GM18505 (cell line): ENCODE results near the gene B3GAT2.
A peak's percentile ranks its signal among the peaks of the same experiment; 100 is the strongest.

ENCODE experiments used
- ATAC-seq: cut with Tn5 transposase; IDR thresholded peaks from one replicate; pipeline ENCODE4 v1.9.1; 2021; ENCODE audit not compliant: unreplicated experiment
- POLR2A ChIP-seq: IDR thresholded peaks from 4 replicates; pipeline ENCODE4 v1.6.1; 2011; ENCODE audit warnings: borderline replicate concordance; ENCODE audit not compliant: insufficient read depth, insufficient read length; ENCODE audit errors: extremely low read depth

B3GAT2 gene, protein sequence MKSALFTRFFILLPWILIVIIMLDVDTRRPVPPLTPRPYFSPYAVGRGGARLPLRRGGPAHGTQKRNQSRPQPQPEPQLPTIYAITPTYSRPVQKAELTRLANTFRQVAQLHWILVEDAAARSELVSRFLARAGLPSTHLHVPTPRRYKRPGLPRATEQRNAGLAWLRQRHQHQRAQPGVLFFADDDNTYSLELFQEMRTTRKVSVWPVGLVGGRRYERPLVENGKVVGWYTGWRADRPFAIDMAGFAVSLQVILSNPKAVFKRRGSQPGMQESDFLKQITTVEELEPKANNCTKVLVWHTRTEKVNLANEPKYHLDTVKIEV

DNA sequence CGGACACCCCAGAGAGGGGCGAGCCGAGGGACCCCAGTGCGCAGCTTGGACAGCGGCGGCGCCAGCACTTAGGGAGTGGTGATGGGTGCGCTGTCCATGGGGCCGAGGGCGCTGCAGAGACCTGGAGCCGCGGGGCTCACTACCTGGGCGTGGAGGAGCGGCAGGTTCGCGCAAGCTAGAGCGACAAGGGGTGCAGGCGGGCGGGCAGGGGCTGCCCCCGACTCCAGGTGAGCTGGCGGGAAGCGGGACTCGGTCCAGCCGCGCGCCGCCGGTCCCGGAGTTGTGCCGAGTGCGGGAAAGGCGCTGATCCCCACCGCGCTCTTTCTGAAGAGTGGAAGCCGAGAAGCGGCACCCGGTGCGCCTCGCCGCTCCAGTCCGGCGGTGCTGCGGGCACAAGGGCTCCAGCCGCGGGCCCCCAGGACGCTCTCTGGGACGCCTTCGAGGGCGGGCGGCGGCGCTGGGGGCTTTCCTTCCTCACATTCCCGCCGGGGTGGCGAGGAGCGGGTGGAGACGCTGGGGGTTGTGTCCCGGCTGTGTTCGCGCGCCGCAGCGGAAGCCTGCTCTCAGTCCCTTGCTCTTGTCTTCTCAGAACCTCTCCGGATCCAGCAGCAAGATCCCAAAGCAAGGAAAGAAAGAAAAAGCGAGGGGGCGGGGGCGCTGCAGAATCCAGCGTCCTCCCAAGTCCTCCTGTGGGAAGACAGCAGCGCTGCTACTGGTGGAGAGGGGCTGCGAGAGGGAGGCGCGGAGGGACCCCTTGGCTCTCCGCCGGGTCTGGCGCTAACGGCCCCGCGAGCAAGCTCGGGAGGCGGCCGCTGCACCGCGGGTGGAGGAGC, at the start of gene B3GAT2:
Gene B3GAT2 (minus strand): TSS at position 610 of the 833 bp plus-strand sequence. CDS start 631 bp downstream, outside the sequence.
- no peak for TF ChIP-seq POLR2A
- ATAC-seq = peak; percentile 14

DNA sequence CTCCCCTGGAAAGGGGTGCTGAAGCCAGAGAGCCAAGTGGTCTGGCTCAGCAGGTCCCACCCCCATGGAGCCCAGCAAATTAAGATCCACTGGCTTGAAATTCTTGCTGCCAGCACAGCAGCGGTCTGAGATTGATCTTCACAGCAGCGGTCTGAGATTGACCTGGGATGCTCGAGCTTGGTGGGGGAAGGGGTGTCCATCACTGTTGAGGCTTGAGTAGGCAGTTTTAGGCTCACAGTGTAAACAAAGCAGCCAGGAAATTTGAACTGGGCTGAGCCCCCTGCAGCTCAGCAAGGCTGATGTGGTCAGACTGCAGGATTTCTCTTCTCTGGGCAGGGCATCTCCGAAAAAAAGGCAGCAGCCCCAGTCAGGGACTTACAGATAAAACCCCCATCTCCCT, 41.3 kb upstream of the B3GAT2 start:
- no peak for TF ChIP-seq POLR2A
- ATAC-seq = no peak

DNA sequence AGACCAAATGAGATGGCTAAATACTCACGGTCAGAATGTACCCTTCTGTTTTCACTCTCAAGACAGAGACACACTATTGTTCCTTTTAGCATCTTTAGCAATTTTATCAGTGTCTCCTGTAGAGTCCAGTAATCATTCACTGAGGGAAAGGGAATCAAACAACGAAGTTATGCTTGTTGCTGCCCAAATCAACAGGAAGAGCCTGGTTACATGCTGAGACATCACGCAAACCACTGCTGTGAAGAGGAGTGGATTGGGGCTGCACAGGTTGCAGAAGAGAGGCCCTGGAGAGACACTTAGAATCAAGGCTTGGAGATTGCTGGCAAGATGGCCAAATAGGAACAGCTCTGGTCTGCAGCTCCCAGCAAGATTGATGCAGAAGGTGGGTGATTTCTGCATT, 40.5 kb upstream of the B3GAT2 start:
- TF ChIP-seq POLR2A = no peak
- no peak for ATAC-seq

DNA sequence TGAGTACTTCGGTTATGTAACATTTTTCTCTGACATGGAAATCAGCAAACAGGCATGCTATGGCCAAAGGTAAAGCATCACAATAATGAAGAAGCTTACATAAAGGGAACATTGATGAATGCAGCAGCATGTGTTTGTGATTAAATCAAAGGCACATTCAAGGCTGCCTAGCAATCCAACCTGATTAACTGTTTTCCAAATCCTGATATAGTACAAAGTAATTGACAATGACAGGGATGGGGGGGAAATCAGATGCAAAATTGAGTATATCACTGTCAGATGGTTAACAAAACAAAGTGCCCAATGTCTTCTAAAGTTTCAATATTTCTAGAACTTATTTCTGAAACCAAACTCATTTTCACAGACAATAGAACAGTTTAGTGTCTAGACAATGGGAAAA, 39.2 kb upstream of the B3GAT2 start:
- no peak for ATAC-seq
- TF ChIP-seq POLR2A = no peak

DNA sequence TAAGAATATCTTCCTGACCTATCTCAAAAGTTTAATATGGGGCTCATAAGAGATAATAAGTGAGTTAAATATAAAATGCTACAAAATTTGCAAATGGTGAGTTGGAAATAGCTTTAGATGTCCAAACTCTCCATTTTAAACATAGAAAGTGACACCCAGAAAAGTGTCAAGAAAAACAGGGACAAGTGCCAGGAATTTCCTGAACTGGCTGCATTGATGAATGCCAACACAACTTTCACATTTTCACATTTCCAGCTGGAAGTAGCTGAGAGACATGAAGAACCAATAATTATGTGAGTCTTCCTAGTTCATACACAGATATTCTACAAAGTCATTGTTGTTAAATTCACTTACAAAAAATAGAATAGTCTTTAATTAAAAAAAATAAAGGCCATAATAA, 38.6 kb upstream of the B3GAT2 start:
- no peak for TF ChIP-seq POLR2A
- no peak for ATAC-seq

DNA sequence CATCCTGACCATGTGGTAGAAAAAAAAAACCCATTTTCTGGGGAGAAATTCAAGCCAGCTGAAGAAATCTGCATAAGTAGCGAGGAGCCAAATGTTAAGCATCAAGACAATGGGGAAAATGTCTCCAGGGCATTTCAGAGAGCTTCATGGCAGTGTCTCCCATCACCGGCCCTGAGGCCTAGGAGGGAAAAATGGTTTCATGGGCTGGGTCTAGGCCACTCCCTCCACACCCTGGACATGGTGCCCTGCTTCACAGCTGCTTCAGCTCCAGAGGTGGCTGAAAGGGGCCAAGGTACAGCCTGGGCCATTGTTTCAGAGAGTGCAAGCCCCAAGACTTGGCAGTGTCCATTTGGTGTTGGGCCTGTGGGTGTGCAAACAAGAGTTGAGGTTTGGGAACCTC, 34.4 kb upstream of the B3GAT2 start:
- ATAC-seq = no peak
- no peak for TF ChIP-seq POLR2A

DNA sequence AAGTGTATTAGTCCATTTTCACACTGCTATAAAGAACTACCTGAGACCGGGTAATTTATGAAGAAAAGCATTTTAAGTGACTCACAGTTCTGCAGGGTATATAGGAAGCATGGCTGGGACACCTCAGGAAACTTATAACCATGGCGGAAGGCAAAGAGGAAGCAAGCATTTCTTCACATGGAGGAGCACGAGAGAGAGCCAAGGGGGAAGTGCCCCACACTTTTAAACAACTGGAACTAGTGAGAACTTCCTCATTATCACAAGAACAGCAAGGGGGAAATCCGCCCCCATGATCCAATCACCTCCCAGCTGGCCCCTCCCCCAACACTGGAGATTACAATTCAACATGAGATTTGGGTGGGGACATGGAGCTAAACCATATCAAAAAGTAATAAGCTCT, 28.3 kb upstream of the B3GAT2 start:
- no peak for TF ChIP-seq POLR2A
- ATAC-seq = no peak

DNA sequence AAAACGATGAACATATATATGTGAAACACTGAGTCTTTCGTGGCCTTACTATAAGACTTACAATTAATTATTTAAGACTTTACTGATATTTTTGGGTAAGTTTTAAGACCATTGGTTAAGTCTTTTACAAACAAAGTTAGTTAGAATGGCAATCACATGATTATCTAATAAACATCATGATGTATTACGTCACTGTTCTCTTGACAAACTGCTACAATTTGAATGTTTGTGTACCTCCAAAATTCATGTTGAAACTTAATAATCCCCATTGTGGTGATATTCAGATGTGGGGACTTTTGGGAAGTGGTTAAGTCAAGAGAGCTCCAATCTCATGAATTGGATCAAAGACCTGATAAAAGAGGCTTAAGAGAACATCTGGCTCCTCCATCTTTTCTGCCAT, 25.9 kb upstream of the B3GAT2 start:
- no peak for ATAC-seq
- TF ChIP-seq POLR2A = no peak

DNA sequence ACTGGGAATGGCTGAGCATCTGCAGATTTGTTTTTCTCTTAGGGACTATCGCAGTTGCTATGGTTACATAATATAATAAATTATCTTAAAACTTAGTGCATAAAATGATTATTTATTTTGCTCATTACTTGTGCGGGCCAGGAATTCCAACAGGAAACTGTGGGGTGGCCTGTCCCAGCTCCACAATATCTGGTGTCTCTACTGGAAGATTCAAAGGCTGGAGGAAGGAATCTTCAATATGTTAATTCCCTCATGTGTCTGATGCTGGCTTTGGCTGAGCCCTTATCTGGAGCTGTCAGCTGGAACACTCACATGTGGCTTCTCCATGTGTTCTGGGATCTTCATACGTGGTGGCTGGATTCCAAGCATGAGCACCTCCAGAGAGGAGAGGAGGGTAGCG, 23.9 kb upstream of the B3GAT2 start:
- no peak for TF ChIP-seq POLR2A
- ATAC-seq = no peak

DNA sequence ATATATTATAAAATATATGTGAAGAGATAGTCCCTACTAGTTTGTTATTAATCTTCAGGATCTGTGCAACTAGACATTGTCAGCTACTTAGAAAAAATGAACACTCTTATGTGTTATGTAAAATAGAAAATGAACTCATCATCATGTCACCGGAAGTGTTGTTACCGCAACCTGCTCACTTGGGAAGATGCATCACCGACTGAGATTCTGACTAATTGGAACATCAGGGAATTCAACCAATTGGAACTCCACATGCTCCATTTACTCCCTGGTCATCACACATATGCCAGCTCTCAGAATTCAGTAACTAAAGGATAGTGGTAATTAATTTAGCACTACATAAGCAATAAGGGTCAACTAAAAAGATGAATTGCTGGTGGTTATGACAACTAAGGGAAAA, 16.7 kb upstream of the B3GAT2 start:
- ATAC-seq = no peak
- TF ChIP-seq POLR2A = no peak

DNA sequence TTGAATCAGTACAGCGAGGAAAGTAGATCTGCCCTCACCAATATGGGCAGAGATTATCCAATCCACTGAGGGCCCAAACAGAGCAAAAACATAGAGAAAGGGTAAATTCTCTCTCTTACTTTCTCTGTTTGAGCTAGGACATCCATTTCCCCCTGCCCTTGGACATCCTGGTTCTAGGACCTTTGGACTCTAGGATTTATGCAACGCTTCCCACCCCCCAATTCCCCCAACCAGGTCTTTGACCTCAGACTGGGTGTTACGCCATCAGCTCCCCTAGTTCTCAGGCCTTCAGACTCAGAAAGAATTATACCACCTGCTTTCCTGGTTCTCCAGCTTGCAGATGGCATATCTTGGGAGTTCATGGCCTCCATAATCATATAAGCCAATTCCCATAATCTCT, 10.2 kb upstream of the B3GAT2 start:
- TF ChIP-seq POLR2A = no peak
- no peak for ATAC-seq

DNA sequence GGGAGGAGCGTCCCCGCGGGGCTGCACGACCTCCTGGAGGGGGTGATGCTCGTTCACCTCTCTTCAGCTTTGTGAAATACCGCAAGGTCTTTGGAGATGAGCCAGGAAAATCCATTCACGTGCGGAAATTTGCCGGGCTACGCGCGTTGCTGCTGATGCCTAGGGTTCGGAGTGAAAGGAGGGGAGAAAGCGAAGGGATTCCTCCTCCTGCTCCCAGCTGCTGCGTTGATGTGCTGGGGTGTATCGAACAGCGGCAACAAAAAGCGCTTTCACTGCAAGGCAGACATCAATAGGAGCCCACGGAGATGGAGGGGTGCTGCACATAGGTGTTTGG, 391 bp upstream of the B3GAT2 start:
- TF ChIP-seq POLR2A = no peak
- ATAC-seq = no peak

DNA sequence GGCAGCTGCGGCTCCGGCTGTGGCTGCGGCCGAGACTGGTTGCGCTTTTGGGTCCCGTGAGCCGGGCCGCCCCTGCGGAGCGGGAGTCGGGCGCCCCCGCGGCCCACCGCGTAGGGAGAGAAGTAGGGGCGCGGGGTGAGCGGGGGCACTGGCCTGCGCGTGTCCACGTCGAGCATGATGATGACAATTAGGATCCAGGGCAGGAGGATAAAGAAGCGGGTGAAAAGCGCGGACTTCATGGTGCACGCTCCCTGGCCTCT, 739 bp downstream of the B3GAT2 start:
- ATAC-seq = no peak
- no peak for TF ChIP-seq POLR2A

DNA sequence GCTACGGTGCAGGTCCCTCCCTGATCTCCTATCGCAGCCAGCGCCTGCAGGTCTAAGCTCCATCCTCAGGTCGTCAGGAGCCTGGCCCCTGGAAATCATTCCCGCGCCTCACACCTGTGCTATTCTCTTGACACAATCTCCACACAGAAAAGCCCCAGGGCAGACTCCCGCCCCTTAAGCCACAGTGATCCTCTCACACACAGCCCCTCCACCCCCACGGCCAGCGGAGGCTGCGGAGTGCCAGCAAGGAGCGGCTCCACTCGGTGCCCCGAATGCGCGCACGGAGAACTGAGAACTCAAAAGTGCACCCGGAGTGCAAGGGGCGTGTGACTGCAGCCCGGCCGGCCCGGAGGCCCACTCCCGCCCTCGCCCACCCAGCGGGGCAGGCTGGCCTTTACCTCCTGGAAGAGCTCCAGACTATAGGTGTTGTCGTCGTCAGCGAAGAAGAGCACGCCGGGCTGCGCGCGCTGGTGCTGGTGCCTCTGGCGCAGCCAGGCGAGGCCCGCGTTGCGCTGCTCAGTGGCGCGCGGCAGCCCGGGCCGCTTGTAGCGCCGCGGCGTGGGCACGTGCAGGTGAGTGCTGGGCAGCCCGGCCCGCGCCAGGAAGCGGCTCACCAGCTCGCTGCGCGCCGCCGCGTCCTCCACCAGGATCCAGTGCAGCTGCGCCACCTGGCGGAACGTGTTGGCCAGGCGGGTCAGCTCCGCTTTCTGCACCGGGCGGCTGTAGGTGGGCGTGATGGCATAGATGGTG, 1.2 kb downstream of the B3GAT2 start:
- peak; percentile 92 for ATAC-seq
- no peak for TF ChIP-seq POLR2A
